NCI-H1694 treated with DMSO at 0.1 percent for 48 hours (cell line): ENCODE results near the gene GINM1.
A peak's percentile ranks its signal among the peaks of the same experiment; 100 is the strongest.

ENCODE experiments used
- DNase-seq: peaks from one replicate; lab custom pipeline; 2025; lab: John Stamatoyannopoulos, UW

GINM1 gene, protein sequence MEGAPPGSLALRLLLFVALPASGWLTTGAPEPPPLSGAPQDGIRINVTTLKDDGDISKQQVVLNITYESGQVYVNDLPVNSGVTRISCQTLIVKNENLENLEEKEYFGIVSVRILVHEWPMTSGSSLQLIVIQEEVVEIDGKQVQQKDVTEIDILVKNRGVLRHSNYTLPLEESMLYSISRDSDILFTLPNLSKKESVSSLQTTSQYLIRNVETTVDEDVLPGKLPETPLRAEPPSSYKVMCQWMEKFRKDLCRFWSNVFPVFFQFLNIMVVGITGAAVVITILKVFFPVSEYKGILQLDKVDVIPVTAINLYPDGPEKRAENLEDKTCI

GRCh38 chr6:149565527-149566409 is at the start of gene GINM1:
Gene GINM1, plus strand, starts transcription at chr6:149566375. Its CDS starts 40 bp downstream, at chr6:149566415.
- peak; percentile 76 for DNase-seq

DNA sequence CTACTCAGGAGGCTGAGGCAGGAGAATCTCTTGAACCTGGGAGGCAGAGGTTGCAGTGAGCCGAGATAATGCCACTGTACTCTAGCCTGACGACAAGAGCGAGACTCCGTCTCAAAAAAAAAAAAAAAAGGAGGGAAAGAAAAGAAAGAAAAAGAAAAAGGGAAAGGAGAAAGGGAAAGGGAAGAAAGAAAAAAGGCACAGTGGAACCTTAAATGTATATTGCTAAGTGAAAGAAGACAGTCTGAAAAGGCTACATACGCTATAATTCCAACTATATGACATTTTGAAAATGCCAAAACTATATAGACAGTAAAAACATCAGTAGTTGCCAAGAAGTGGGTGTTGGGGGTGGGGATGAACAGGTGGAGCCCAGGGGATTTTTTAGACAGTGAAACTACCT is 36.5 kb upstream of the GINM1 start:
- DNase-seq: no peak

DNA sequence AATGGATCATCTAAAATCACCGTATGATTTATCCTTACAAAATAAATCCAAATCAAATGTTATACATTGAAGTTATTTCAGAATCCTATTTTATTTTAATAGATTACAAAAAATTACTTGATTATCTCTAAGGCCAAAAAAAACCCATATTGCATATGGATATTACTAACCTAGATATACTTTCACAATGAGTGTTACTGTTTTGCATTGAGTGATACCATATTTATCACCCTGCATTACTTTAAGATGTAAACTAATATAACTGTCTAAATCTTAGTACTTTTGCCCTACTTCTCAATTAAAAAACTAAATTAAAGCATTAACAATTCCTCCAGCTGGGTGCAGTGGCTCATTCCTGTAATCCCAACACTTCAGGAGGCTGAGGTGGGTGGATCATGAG is 31.4 kb upstream of the GINM1 start:
- no peak for DNase-seq

- DNase-seq: no peak
These were observed 25.0 kb upstream of the GINM1 start for GRCh38 chr6:149541139-149541538.

DNA sequence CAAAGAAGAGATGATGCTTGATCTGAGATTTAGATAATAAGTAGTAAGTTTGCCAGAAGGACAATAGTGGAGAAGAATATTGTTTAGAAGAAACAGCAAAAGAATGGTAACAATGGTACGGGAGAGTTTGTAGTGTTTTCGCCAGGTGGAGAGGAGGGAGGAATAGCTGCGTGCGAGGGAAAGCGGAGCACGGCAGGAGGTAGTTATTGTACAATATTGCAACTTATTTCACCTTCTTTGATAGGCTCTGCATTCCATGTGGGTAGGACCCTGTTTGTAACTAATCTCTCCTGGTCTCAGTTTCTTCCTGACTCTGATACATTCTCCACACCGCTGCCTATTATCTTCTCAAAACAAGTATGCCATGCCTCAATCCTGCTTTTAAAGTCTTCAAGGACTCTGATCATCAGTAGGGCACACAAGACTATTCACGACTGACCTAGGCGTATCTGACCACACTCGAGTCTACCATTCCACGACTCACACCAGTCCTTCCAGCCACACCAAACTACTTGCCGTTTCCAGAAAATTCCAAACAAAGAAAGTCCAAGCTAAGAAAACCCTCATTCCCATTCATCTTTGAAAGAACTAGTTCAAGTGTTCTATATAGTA is 21.4 kb upstream of the GINM1 start:
- no peak for DNase-seq

- DNase-seq: no peak
These were observed 20.9 kb upstream of the GINM1 start for GRCh38 chr6:149545258-149545753.

GRCh38 chr6:149545754-149546471 is 20.3 kb upstream of the GINM1 start, which contains the start of gene PPIL4:
Gene PPIL4, minus strand, starts transcription at chr6:149546043. Its CDS starts 38 bp downstream, at chr6:149546005.
- peak; percentile 82 for DNase-seq

DNA sequence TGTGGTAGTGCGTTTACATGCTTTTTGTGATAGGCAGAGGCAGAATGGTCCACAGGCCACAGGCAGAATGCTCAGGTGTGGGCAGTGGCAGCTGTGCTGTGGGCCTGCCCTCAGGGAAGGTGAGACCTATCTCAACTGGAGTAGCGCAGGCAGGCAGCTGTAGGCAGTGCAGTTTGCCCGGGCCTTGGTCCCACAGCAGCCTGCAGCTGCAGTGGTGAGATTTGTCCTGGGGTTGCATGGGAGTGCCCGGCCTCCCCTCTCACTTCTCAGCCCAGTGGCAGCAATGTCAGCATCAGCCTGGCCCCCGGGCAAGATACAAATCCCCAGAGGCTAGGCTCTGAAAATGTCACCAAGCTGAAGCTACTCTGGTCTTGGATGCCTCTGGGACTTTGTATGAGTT is 14.3 kb upstream of the GINM1 start:
- DNase-seq: no peak

GRCh38 chr6:149558029-149558428 is 8.1 kb upstream of the GINM1 start:
- no peak for DNase-seq

DNA sequence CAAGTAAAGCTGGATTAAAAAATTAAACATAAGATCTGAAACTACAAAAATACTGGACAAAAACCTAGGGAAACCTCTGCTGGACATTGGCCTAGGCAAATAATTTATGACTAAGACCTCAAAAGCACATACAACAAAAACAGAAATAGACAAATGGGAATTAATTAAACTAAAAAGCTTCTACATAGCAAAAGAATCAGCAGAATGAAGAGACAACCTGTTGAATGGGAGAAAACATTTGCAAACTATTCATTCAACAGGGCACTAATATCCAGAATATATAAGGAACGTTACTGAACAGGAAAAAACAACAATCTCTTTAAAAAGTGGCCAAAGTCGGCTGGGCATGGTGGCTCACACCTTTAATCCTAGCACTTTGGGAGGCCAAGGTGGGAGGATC is 6.8 kb upstream of the GINM1 start:
- DNase-seq: no peak

GRCh38 chr6:149560736-149561135 is 5.4 kb upstream of the GINM1 start:
- no peak for DNase-seq

- DNase-seq: no peak
These were observed 2.8 kb upstream of the GINM1 start for GRCh38 chr6:149563203-149563927.

- no peak for DNase-seq
These were observed 2.2 kb upstream of the GINM1 start for GRCh38 chr6:149563928-149564325.

GRCh38 chr6:149566410-149567193 is 427 bp downstream of the GINM1 start:
- no peak for DNase-seq

- DNase-seq: no peak
These were observed 1.0 kb downstream of the GINM1 start for GRCh38 chr6:149567194-149567586.

DNA sequence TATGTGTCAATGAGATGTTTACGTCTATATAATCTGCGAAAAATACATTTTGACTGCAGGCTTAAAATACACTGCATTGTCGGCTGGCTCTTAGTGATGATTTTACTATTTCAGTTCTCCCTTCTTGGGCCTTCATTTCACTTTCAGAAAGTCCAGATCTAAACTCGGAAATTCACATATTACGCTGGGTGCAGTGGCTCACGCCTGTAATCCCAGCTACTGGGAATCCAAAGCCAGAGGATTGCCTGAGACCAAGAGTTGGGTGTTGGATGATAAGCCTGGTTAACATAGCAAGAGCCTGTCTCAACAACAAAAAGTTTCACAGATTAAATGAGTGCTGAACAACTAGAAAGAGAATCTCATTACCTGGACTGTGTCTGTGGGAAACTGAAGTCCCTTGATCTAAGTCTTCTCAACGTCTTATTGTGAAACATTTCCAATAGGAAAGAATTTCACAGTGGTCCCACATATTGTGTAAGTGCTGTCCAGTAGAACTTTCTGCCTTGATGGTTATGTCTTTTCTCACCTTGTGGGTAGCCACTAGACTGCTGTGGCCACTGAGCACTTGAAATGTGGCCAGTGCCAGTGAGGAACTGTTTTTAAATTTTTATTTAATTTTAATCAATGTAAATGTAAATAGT is 1.9 kb downstream of the GINM1 start:
- no peak for DNase-seq

- DNase-seq: no peak
These were observed 14.7 kb downstream of the GINM1 start for GRCh38 chr6:149580880-149581279.

GRCh38 chr6:149581349-149581748 is 15.2 kb downstream of the GINM1 start:
- DNase-seq: no peak

- no peak for DNase-seq
These were observed 20.0 kb downstream of the GINM1 start for GRCh38 chr6:149586149-149586548.

DNA sequence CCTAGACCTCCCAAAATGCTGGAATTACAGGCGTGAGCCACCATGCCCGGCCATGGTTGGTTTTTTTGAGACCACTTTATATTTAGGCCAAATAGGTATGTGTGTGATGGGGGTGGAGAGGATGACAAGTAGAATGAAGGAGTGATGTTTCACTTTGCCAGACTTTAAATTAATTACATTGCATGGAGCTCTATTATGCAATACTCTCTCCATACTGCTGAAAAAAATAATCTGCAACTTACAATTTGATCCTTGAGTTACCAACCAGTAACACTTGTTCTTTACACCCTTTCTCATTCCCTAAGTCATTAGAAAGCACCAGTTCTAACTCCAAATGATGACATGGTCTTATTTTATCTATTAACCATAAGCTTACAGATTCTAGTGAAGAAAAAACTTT is 26.8 kb downstream of the GINM1 start:
- no peak for DNase-seq
